A549 (cell line): Measurements from ENCODE around the gene ANK2. TPM values are rescaled to one million over a fixed set of nuclear protein-coding genes. Genes with fewer than 3 reads are reported as not detected.

Source experiments
- ATAC-seq, 2 experiments: fragments of 200-7000 bp in 1 of 2; fragments of >200 bp in 1 of 2; cut with Nextera tagmentation in 1 of 2; cut with Tn5 transposase in 1 of 2; 3 replicates each; pipeline versions ENCODE4 v1.8.0 to v1.9.1; 2018 to 2020; ENCODE audit warnings: mild to moderate bottlenecking in 1 of 2, moderate library complexity in 1 of 2
- CTCF ChIA-PET: fragments of 300-600 bp; sonication (Branson Sonifier 250); formaldehyde crosslinking; extraction: SDS; loops from one replicate; lab custom pipeline; 2021; ENCODE audit warnings: antibody characterized with exemption, inconsistent platforms; lab: Yijun Ruan, JAX
- POLR2A ChIA-PET: fragments of 350-600 bp; formaldehyde crosslinking; extraction: SDS; loops from one replicate; lab custom pipeline; 2021; ENCODE audit warnings: antibody characterized with exemption, inconsistent platforms; lab: Yijun Ruan, JAX
- DNase-seq, 2 experiments: peaks; one replicate each; pipeline versions ENCODE4 v3.0.0 to v3.0.0-alpha.2; 2011 to 2016; ENCODE audit warnings: low read depth in 1 of 2, low spot score in 1 of 2
- FAIRE-seq: peaks from 2 replicates; lab custom pipeline; 2011; peaks lifted over from hg19 to GRCh38; lab: Jason Lieb, UNC
- H3K27ac ChIP-seq, 2 experiments: fragments of >200 bp; sonication (Bioruptor Twin); formaldehyde crosslinking; 3 replicates each; pipeline ENCODE4 v1.5.1; 2016 to 2017
- H3K4me1 ChIP-seq: fragments of >200 bp; sonication (Bioruptor Twin); formaldehyde crosslinking; 3 replicates; pipeline ENCODE4 v1.6.1; 2016
- H3K4me2 ChIP-seq: fragments of >200 bp; sonication (Bioruptor Twin); formaldehyde crosslinking; 3 replicates; pipeline ENCODE4 v1.6.1; 2016
- H3K4me3 ChIP-seq: fragments of >200 bp; sonication (Bioruptor Twin); formaldehyde crosslinking; 3 replicates; pipeline ENCODE4 v1.5.1; 2016
- H3K9me3 ChIP-seq: fragments of >200 bp; sonication (Bioruptor Twin); formaldehyde crosslinking; 3 replicates; pipeline ENCODE4 v1.6.1; 2016
- BHLHE40 ChIP-seq: IDR thresholded peaks from 2 replicates; pipeline ENCODE4 v1.6.1; 2012; ENCODE audit warnings: low read depth, low read length, inconsistent platforms
- CBX8 ChIP-seq: fragments of 200-600 bp; sonication (generic); IDR thresholded peaks from 2 replicates; pipeline ENCODE4 v1.6.1; 2016
- CHD2 ChIP-seq: fragments of 150-350 bp; IDR thresholded peaks from 2 replicates; pipeline ENCODE4 v1.6.1; 2014; ENCODE audit warnings: low read length; ENCODE audit not compliant: partially characterized antibody
- CHD4 ChIP-seq: fragments of 200-600 bp; sonication (generic); IDR thresholded peaks from 2 replicates; pipeline ENCODE4 v1.6.1; 2016; ENCODE audit warnings: antibody characterized with exemption, mild to moderate bottlenecking, borderline replicate concordance
- EHF ChIP-seq: fragments of 250-450 bp; sonication (Bioruptor Pico); IDR thresholded peaks from 2 replicates; pipeline ENCODE4 v1.5.0; 2020; ENCODE audit warnings: mild to moderate bottlenecking
- EHMT2 ChIP-seq: fragments of 200-600 bp; sonication (generic); IDR thresholded peaks from 2 replicates; pipeline ENCODE4 v1.6.1; 2016; ENCODE audit warnings: antibody characterized with exemption, low read depth, mild to moderate bottlenecking, moderate library complexity
- EP300 ChIP-seq, 2 experiments: fragments of >200 bp; sonication (Bioruptor Twin); formaldehyde crosslinking; IDR thresholded peaks; 2 replicates in 1 of 2; 3 replicates in 1 of 2; pipeline ENCODE4 v1.6.1; 2016 to 2017
- ESRRA ChIP-seq: fragments of 150-350 bp; IDR thresholded peaks from 2 replicates; pipeline ENCODE4 v1.6.1; 2014; ENCODE audit warnings: mild to moderate bottlenecking, low read length, borderline replicate concordance
- FOSL2 ChIP-seq, 2 experiments: fragments of 450-650 bp in 1 of 2; fragments of >200 bp in 1 of 2; sonication (Bioruptor Twin) in 1 of 2; formaldehyde crosslinking; IDR thresholded peaks; 2 replicates each; pipeline versions ENCODE4 v1.5.0 to v1.6.1; 2016 to 2020; ENCODE audit warnings: mild to moderate bottlenecking in 1 of 2, moderate library complexity in 1 of 2
- HOXB13 ChIP-seq: fragments of 250-450 bp; sonication (Bioruptor Pico); IDR thresholded peaks from 2 replicates; pipeline ENCODE4 v1.5.0; 2020; ENCODE audit warnings: low read depth, mild to moderate bottlenecking, moderate library complexity
- KDM5A ChIP-seq: fragments of 200-600 bp; sonication (generic); IDR thresholded peaks from 2 replicates; pipeline ENCODE4 v1.6.1; 2016; ENCODE audit warnings: antibody characterized with exemption, mild to moderate bottlenecking
- MAFK ChIP-seq: fragments of 450-650 bp; IDR thresholded peaks from 2 replicates; pipeline ENCODE4 v1.6.1; 2014; ENCODE audit not compliant: partially characterized antibody
- NR3C1 ChIP-seq: fragments of >200 bp; sonication (Bioruptor Twin); formaldehyde crosslinking; IDR thresholded peaks from 3 replicates; pipeline ENCODE4 v1.6.1; 2017
- POLR2A ChIP-seq: IDR thresholded peaks from 2 replicates; pipeline ENCODE4 v1.6.1; 2012; ENCODE audit warnings: mild to moderate bottlenecking, low read length
- RARB ChIP-seq: fragments of 250-450 bp; sonication (Bioruptor Pico); IDR thresholded peaks from 2 replicates; pipeline ENCODE4 v1.8.0; 2021; ENCODE audit warnings: mild to moderate bottlenecking, moderate library complexity
- RCOR1 ChIP-seq: fragments of 150-350 bp; IDR thresholded peaks from 2 replicates; pipeline ENCODE4 v1.6.1; 2014; ENCODE audit warnings: antibody characterized with exemption, low read length, low read depth
- SMC3 ChIP-seq: fragments of >200 bp; sonication (Bioruptor Twin); formaldehyde crosslinking; IDR thresholded peaks from 3 replicates; pipeline ENCODE4 v1.6.1; 2018; ENCODE audit warnings: inconsistent platforms
- TFCP2L1 ChIP-seq: fragments of 250-450 bp; sonication (Bioruptor Pico); IDR thresholded peaks from 2 replicates; pipeline ENCODE4 v1.5.0; 2021; ENCODE audit warnings: mild to moderate bottlenecking
- TP53 ChIP-seq: fragments of 250-450 bp; sonication (Bioruptor Pico); IDR thresholded peaks from 2 replicates; pipeline ENCODE4 v1.5.0; 2021; ENCODE audit warnings: mild to moderate bottlenecking, moderate library complexity
- ZC3H11A ChIP-seq: fragments of 450-650 bp; IDR thresholded peaks from 2 replicates; pipeline ENCODE4 v1.6.1; 2014; ENCODE audit warnings: antibody characterized with exemption, mild to moderate bottlenecking
- ZNF302 ChIP-seq: fragments of 250-450 bp; sonication (Bioruptor Pico); IDR thresholded peaks from 2 replicates; pipeline ENCODE4 v1.9.0; 2021; ENCODE audit warnings: inconsistent platforms, mild to moderate bottlenecking, moderate library complexity
- ZSCAN20 ChIP-seq: fragments of 250-450 bp; sonication (Bioruptor Pico); IDR thresholded peaks from 2 replicates; pipeline ENCODE4 v1.8.0; 2022; ENCODE audit warnings: mild to moderate bottlenecking, moderate library complexity
- WGBS: methylation state at CpG from one replicate; pipeline ENCODE4 v1.1.6; 2017; ENCODE audit errors: missing lambda C conversion rate; 5-methylcytosine and 5-hydroxymethylcytosine counted together
- polyA plus RNA-seq, 4 experiments: library from polyadenylated mRNA; depleted of rRNA in 3 of 4; stranded (reverse); fragments of >200 nt; fragmentation: RNase III in 1 of 4; extraction: RNeasy Plus Mini Kit Qiagen cat#74134 plus additional on column Dnase treatment in 1 of 4; gene quantifications; 2 replicates in 3 of 4; 3 replicates in 1 of 4; pipeline ENCODE4 v1.2.3, GENCODE V29; 2011 to 2017
- TF ChIP-seq, protein P1 (sequence below): fragments of 250-450 bp; sonication (Bioruptor Pico); IDR thresholded peaks from 2 replicates; pipeline ENCODE4 v1.5.0; 2021; ENCODE audit warnings: mild to moderate bottlenecking, moderate library complexity, borderline replicate concordance
- TF ChIP-seq, protein P2 (sequence below): fragments of >200 bp; sonication (Bioruptor Twin); formaldehyde crosslinking; IDR thresholded peaks from 3 replicates; pipeline ENCODE4 v1.5.1; 2016
- TF ChIP-seq, protein P3 (sequence below): fragments of >200 bp; sonication (Bioruptor Twin); formaldehyde crosslinking; IDR thresholded peaks from 2 replicates; pipeline ENCODE4 v1.6.1; 2016
- TF ChIP-seq, protein P4 (sequence below): IDR thresholded peaks from 2 replicates; pipeline ENCODE4 v1.6.1; 2012
- TF ChIP-seq, protein P5 (sequence below): fragments of 150-350 bp; IDR thresholded peaks from 2 replicates; pipeline ENCODE4 v1.6.1; 2014; ENCODE audit warnings: low read depth, mild to moderate bottlenecking, low read length

ANK2 gene
- polyA plus RNA-seq, 2 of the 4 experiments (the other 2 are of a cell fraction), result 1.4 to 3.1 TPM

DNA sequence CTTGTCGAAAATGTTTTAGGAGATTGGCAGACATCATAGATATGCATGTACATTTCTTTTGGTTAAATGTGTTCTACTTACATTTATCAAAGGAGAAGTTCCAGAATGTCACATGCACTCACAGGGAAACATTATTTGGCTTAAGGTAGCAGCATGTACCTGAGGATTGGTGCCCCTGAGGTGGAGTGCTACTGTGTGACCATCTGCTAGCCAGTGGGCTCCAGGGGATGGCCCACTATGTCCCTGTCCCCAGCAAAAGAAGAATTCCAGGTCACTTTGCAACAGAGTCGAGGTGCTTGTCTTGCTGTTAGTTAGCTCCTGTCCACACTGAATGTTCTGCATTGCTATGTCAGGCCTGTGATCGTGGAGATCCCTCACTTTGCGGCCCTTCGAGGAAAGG, 283.2 kb downstream of the ANK2 start (continued):
- TF ChIP-seq, protein P1, sequence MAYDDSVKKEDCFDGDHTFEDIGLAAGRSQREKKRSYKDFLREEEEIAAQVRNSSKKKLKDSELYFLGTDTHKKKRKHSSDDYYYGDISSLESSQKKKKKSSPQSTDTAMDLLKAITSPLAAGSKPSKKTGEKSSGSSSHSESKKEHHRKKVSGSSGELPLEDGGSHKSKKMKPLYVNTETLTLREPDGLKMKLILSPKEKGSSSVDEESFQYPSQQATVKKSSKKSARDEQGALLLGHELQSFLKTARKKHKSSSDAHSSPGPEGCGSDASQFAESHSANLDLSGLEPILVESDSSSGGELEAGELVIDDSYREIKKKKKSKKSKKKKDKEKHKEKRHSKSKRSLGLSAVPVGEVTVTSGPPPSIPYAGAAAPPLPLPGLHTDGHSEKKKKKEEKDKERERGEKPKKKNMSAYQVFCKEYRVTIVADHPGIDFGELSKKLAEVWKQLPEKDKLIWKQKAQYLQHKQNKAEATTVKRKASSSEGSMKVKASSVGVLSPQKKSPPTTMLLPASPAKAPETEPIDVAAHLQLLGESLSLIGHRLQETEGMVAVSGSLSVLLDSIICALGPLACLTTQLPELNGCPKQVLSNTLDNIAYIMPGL (CRISPR knock-in tag), result no peak
- TF ChIP-seq KDM5A (no peak), MAFK (no peak), ZC3H11A (no peak)
- TF ChIP-seq, protein P2, sequence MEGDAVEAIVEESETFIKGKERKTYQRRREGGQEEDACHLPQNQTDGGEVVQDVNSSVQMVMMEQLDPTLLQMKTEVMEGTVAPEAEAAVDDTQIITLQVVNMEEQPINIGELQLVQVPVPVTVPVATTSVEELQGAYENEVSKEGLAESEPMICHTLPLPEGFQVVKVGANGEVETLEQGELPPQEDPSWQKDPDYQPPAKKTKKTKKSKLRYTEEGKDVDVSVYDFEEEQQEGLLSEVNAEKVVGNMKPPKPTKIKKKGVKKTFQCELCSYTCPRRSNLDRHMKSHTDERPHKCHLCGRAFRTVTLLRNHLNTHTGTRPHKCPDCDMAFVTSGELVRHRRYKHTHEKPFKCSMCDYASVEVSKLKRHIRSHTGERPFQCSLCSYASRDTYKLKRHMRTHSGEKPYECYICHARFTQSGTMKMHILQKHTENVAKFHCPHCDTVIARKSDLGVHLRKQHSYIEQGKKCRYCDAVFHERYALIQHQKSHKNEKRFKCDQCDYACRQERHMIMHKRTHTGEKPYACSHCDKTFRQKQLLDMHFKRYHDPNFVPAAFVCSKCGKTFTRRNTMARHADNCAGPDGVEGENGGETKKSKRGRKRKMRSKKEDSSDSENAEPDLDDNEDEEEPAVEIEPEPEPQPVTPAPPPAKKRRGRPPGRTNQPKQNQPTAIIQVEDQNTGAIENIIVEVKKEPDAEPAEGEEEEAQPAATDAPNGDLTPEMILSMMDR, result no peak
- TF ChIP-seq, protein P3, sequence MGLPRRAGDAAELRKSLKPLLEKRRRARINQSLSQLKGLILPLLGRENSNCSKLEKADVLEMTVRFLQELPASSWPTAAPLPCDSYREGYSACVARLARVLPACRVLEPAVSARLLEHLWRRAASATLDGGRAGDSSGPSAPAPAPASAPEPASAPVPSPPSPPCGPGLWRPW, result no peak

DNA sequence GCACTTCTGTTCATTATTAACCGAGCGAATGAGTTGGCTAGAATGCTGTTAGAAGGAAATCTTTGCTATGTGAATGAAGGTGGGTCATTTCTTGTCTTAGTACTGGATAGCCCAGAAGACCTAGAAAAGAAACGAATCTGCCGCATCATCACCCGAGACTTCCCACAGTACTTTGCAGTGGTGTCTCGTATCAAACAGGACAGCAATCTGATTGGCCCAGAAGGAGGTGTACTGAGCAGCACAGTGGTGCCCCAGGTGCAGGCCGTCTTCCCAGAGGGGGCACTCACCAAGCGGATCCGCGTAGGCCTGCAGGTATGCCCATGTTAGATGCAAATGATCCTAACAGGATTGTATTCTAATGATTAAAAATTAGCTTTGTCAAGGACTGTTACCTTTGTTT, 286.3 kb downstream of the ANK2 start:
- FAIRE-seq, result no peak
- WGBS, result 86% methylated on average over 10 of the region's 10 CpGs
- H3K9me3 ChIP-seq, result no peaks in the 10 kb centered on the region

DNA sequence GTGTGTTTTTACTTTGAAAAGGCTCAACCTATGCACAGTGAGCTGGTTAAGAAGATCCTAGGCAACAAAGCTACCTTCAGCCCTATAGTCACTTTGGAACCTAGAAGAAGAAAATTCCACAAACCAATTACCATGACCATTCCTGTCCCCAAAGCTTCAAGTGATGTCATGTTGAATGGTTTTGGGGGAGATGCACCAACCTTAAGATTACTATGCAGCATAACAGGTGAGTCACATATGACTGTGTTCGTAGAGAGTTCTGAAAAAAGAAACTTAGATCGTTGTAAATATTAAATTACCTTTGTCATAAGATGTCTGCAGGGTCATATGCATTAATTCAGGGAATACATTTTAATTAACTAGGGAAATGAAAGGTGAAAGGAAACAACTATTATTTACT, 287.1 kb downstream of the ANK2 start:
- CTCF ChIA-PET, result interaction anchor here (0.7 kb wide), 1 partner anchor 31 kb away, joined by 3 read pairs; no protein-coding TSS in a partner anchor
- 62% methylated on average over 2 of the region's 2 CpGs for WGBS

More for the DNA sequence above, 286.3 kb downstream of the ANK2 start:
- no peak overlapping the region for H3K4me3 ChIP-seq
- CTCF ChIA-PET, result interaction anchor here (0.7 kb wide), 1 partner anchor 30 kb away, joined by 3 read pairs; no protein-coding TSS in a partner anchor
- POLR2A ChIA-PET, result no interaction called here
- H3K4me2 ChIP-seq, result no peak overlapping the region
- TF ChIP-seq CBX8 (no peak), NR3C1 (no peak), HOXB13 (CRISPR knock-in tag) (no peak), ZNF302 (CRISPR knock-in tag) (no peak), FOSL2 (IDR thresholded peaks at IDR 0.05) (no peak), FOSL2 (CRISPR knock-in tag; IDR thresholded peaks at IDR 0.05) (no peak), SMC3 (no peak), EHF (no peak), CHD4 (no peak), ZSCAN20 (CRISPR knock-in tag) (no peak), BHLHE40 (no peak), TFCP2L1 (no peak), CHD2 (no peak), EP300 (IDR thresholded peaks at IDR 0.05) (no peak), POLR2A (no peak)
- TF ChIP-seq, protein P4, sequence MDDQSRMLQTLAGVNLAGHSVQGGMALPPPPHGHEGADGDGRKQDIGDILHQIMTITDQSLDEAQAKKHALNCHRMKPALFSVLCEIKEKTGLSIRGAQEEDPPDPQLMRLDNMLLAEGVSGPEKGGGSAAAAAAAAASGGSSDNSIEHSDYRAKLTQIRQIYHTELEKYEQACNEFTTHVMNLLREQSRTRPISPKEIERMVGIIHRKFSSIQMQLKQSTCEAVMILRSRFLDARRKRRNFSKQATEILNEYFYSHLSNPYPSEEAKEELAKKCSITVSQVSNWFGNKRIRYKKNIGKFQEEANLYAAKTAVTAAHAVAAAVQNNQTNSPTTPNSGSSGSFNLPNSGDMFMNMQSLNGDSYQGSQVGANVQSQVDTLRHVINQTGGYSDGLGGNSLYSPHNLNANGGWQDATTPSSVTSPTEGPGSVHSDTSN, result no peak
- ATAC-seq, result no peak
- H3K27ac ChIP-seq, result no peak overlapping the region
- no peaks in the 10 kb centered on the region for H3K4me1 ChIP-seq
- no peak for DNase-seq

More for the DNA sequence above, 287.1 kb downstream of the ANK2 start:
- FAIRE-seq (no peak), DNase-seq (no peak), ATAC-seq (no peak)
- no peak overlapping the region for H3K4me3 ChIP-seq
- H3K9me3 ChIP-seq, result no peaks in the 10 kb centered on the region
- TF ChIP-seq, protein P4, result no peak
- TF ChIP-seq, protein P3, result no peak
- TF ChIP-seq TFCP2L1, result no peak
- no peak for TF ChIP-seq RARB (CRISPR knock-in tag)
- no peak for TF ChIP-seq TP53 (CRISPR knock-in tag)
- no peak for TF ChIP-seq ESRRA
- TF ChIP-seq, protein P5, sequence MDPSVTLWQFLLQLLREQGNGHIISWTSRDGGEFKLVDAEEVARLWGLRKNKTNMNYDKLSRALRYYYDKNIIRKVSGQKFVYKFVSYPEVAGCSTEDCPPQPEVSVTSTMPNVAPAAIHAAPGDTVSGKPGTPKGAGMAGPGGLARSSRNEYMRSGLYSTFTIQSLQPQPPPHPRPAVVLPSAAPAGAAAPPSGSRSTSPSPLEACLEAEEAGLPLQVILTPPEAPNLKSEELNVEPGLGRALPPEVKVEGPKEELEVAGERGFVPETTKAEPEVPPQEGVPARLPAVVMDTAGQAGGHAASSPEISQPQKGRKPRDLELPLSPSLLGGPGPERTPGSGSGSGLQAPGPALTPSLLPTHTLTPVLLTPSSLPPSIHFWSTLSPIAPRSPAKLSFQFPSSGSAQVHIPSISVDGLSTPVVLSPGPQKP, result no peak
- TF ChIP-seq EHMT2, result no peak
- TF ChIP-seq RCOR1, result no peak
- TF ChIP-seq FOSL2 (IDR thresholded peaks at IDR 0.05), result no peak
- TF ChIP-seq FOSL2 (CRISPR knock-in tag; IDR thresholded peaks at IDR 0.05), result no peak
- no peak for TF ChIP-seq CHD2
- H3K27ac ChIP-seq, result no peak overlapping the region
- POLR2A ChIA-PET, result no interaction called here
- no peaks in the 10 kb centered on the region for H3K4me1 ChIP-seq
- no peak overlapping the region for H3K4me2 ChIP-seq
